CD4-positive, alpha-beta T cell (primary cell): ENCODE results near the gene STIM1. TPM values are rescaled to one million over a fixed set of nuclear protein-coding genes. Genes with fewer than 3 reads are reported as not detected.

Experiments
- ATAC-seq: fragments of 200-7000 bp; cut with Tn5 transposase; one replicate; pipeline ENCODE4 v1.10.0; 2022; ENCODE audit warnings: mild to moderate bottlenecking; ENCODE audit not compliant: poor library complexity
- CTCF ChIA-PET: fragments of 350-600 bp; sonication (Branson Sonifier 250); formaldehyde crosslinking; loops from one replicate; lab custom pipeline; 2021; ENCODE audit warnings: antibody characterized with exemption, inconsistent platforms; lab: Charles Lee
- POLR2A ChIA-PET: fragments of 350-600 bp; sonication (Branson Sonifier 250); formaldehyde crosslinking; loops from one replicate; lab custom pipeline; 2021; ENCODE audit warnings: antibody characterized with exemption, inconsistent platforms; lab: Charles Lee
- DNase-seq, 14 experiments: peaks; one replicate each; pipeline ENCODE4 v3.0.0-alpha.2; 2013 to 2020; ENCODE audit warnings: mixed read lengths in 2 of 14
- H3K27ac ChIP-seq, 2 donors: one replicate each; pipeline versions ENCODE4 v1.5.1 to v1.7.0; 2013; ENCODE audit warnings: low read length in 2 of 2, low read depth in 1 of 2, mild to moderate bottlenecking in 1 of 2
- H3K27me3 ChIP-seq, 2 experiments: 1 replicate in 1 of 2; 2 replicates in 1 of 2; pipeline versions ENCODE4 v1.6.1 to v1.7.0; 2013; ENCODE audit warnings: low read length in 2 of 2, control low read depth in 1 of 2, mild to moderate bottlenecking in 1 of 2, moderate library complexity in 1 of 2; ENCODE audit not compliant: insufficient read depth in 2 of 2, control insufficient read depth in 1 of 2
- H3K36me3 ChIP-seq: one replicate; pipeline ENCODE4 v1.6.1; 2013; ENCODE audit warnings: low read length, control low read depth; ENCODE audit not compliant: insufficient read depth
- H3K4me1 ChIP-seq: one replicate; pipeline ENCODE4 v1.6.1; 2013; ENCODE audit warnings: low read length, control low read depth; ENCODE audit not compliant: insufficient read depth
- H3K4me3 ChIP-seq: one replicate; pipeline ENCODE4 v1.5.1; 2013; ENCODE audit warnings: mild to moderate bottlenecking, low read length, moderate library complexity
- H3K9me3 ChIP-seq, 2 experiments: 1 replicate in 1 of 2; 2 replicates in 1 of 2; pipeline versions ENCODE4 v1.6.1 to v1.7.0; 2013; ENCODE audit warnings: low read length in 2 of 2, mild to moderate bottlenecking in 2 of 2, control low read depth in 1 of 2, moderate library complexity in 1 of 2; ENCODE audit not compliant: control insufficient read depth in 1 of 2, insufficient read depth in 1 of 2
- H3K27ac Mint-ChIP-seq: one replicate; pipeline ENCODE4 v1.8.0; 2020; ENCODE audit warnings: mixed read lengths
- H3K27me3 Mint-ChIP-seq: one replicate; pipeline ENCODE4 v1.8.0; 2021; ENCODE audit warnings: mixed read lengths
- H3K36me3 Mint-ChIP-seq: one replicate; pipeline ENCODE4 v1.8.0; 2021; ENCODE audit warnings: low read depth, mixed read lengths
- H3K4me1 Mint-ChIP-seq: one replicate; pipeline ENCODE4 v1.8.0; 2021; ENCODE audit warnings: low read depth, mixed read lengths
- H3K4me3 Mint-ChIP-seq: one replicate; pipeline ENCODE4 v1.8.0; 2020; ENCODE audit warnings: mild to moderate bottlenecking, mixed read lengths
- H3K9me3 Mint-ChIP-seq: one replicate; pipeline ENCODE4 v1.8.0; 2020; ENCODE audit warnings: mixed read lengths
- intact Hi-C, 2 experiments: fragments of 100-400 bp; cut with DNase I in 1 of 2; cut with micrococcal nuclease in 1 of 2; formaldehyde crosslinking; loops; one replicate each; pipeline versions ENCODE4 v1.15.1 to v1.9.0; 2023 to 2025; cut with DNase I, micrococcal nuclease
- total RNA-seq, 174 experiments: library from RNA in 2 of 174; stranded (reverse) in 2 of 174; gene quantifications; one replicate each; pipeline ENCODE4 v1.2.3 and lab custom pipeline; 2021 to 2026
- TF ChIP-seq, protein P1 (sequence below): fragments of 200-600 bp; IDR thresholded peaks from one replicate; pipeline ENCODE4 v1.8.0; 2022; ENCODE audit warnings: antibody characterized with exemption, mild to moderate bottlenecking

The STIM1 gene
- total RNA-seq, 2 experiments from 2014 or later = 89.0 to 94.9 TPM

DNA sequence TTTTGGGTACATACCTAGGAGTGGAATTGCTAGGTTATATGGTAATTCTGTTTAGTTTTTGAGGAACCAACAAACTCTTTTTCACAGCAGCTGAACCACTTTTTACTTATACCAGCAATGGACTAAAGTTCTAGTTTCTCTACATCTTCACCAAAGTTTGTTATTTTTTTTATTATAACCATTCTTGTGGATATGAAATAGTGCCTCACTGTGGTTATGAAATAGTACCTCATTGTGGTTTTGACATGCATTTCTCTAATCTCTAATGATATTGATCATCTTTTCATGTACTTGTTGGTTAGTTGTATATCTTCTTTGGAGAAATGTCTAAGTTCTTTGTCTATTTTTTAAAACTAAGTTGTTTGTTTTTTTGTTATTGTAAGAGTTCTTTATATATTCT is 27.2 kb downstream of the STIM1 start:
- Mint-ChIP-seq H3K4me1 (peaks cover 77% of the 10 kb centered on the region), H3K27me3 (no peaks in the 10 kb centered on the region), H3K4me3 (no peak overlapping the region), H3K36me3 (peaks cover 6% of the 10 kb centered on the region), H3K27ac (peak overlapping the region; percentile 41), H3K9me3 (no peaks in the 10 kb centered on the region)
- peak; percentile 58 for ATAC-seq
- ChIA-PET POLR2A (interaction anchor here (1.0 to 1.6 kb wide), 3 partner anchors 25 to 42 kb away, joined by 4 to 11 read pairs (median 4); partner anchors contain the start of gene RHOG), CTCF (interaction anchor here (1.1 to 2.0 kb wide), 6 partner anchors 25 to 191 kb away, joined by 3 to 8 read pairs (median 5); partner anchors contain the start of genes RHOG and STIM1)
- TF ChIP-seq, protein P1, sequence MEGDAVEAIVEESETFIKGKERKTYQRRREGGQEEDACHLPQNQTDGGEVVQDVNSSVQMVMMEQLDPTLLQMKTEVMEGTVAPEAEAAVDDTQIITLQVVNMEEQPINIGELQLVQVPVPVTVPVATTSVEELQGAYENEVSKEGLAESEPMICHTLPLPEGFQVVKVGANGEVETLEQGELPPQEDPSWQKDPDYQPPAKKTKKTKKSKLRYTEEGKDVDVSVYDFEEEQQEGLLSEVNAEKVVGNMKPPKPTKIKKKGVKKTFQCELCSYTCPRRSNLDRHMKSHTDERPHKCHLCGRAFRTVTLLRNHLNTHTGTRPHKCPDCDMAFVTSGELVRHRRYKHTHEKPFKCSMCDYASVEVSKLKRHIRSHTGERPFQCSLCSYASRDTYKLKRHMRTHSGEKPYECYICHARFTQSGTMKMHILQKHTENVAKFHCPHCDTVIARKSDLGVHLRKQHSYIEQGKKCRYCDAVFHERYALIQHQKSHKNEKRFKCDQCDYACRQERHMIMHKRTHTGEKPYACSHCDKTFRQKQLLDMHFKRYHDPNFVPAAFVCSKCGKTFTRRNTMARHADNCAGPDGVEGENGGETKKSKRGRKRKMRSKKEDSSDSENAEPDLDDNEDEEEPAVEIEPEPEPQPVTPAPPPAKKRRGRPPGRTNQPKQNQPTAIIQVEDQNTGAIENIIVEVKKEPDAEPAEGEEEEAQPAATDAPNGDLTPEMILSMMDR = peak; percentile 28
- intact Hi-C loops = loop anchor here (1.0 to 5.0 kb wide), 3 partner anchors 27 to 58 kb away; partner anchors contain the start of gene STIM1 (in 1 of the 2)
- Histone ChIP-seq H3K36me3 (no peaks in the 10 kb centered on the region), H3K9me3 (no peaks in the 10 kb centered on the region), H3K27ac (no peak overlapping the region), H3K27me3 (no peaks in the 10 kb centered on the region), H3K4me3 (no peak overlapping the region), H3K4me1 (peaks cover 43% of the 10 kb centered on the region)
- DNase-seq = peak in 3 of 14 experiments; percentile 40 to 48 (median 47)

DNA sequence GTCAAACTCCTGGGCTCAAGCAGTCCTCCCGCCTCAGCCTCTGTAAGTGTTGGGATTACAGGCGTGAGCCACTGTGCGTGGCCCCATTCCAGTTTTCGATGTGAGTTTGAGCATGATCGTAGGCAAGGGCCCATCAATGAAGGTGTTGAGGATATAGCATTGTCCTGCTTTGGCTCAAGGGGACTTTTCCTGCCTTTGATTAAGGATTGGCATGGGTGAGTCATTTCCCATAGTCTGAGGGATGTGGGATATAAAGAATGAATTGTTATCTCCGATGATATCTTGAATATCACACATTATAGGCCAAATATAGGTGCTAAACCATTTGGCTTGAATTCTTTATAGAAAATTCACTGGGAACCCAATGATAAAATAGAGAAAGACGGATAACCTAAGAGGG is 30.4 kb downstream of the STIM1 start:
- ATAC-seq (no peak), DNase-seq (no peak)
- Histone ChIP-seq H3K4me3 (no peak overlapping the region), H3K27ac (no peak overlapping the region), H3K9me3 (no peaks in the 10 kb centered on the region), H3K36me3 (no peaks in the 10 kb centered on the region), H3K27me3 (no peaks in the 10 kb centered on the region), H3K4me1 (peaks cover 34% of the 10 kb centered on the region)
- H3K27me3 Mint-ChIP-seq = no peaks in the 10 kb centered on the region
- intact Hi-C loops = no loop called here
- ChIA-PET CTCF (interaction anchor here (1.2 kb wide), 1 partner anchor 61 kb away, joined by 4 read pairs; no protein-coding TSS in a partner anchor), POLR2A (no interaction called here)
- peak overlapping the region; percentile 44 for H3K27ac Mint-ChIP-seq
- H3K4me1 Mint-ChIP-seq = peaks cover 73% of the 10 kb centered on the region
- H3K36me3 Mint-ChIP-seq = peaks cover 1% of the 10 kb centered on the region
- H3K9me3 Mint-ChIP-seq = no peaks in the 10 kb centered on the region
- no peak overlapping the region for H3K4me3 Mint-ChIP-seq
- TF ChIP-seq, protein P1 = no peak

DNA sequence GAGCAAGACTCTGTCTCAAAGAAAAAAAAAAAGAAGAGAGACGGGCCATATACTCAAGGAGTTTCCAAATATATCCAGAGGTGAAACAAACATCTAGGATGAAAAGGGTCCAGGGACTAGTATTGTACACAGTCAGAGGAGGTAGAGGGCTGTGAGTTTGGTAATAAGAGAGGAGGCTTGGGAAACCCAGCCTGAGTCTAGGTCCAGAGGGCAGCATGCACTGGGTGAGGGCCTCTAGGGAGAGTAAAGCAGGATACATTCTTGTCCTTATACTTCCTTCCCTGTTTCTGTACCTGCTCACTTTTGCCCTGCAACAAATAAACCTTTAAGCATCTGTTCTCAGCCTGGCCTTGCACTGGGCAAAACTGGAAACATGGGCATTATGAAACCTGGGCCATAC is 31.5 kb downstream of the STIM1 start:
- H3K4me1 ChIP-seq = peaks cover 33% of the 10 kb centered on the region
- H3K36me3 ChIP-seq = no peaks in the 10 kb centered on the region
- H3K9me3 ChIP-seq = no peaks in the 10 kb centered on the region
- ATAC-seq (no peak), DNase-seq (no peak)
- H3K4me3 ChIP-seq = no peak overlapping the region
- peaks cover 75% of the 10 kb centered on the region for H3K4me1 Mint-ChIP-seq
- no peaks in the 10 kb centered on the region for H3K27me3 Mint-ChIP-seq
- no peaks in the 10 kb centered on the region for H3K36me3 Mint-ChIP-seq
- ChIA-PET CTCF (no interaction called here), POLR2A (no interaction called here)
- intact Hi-C loops = no loop called here
- TF ChIP-seq, protein P1 = no peak
- peak overlapping the region; percentile 56 for H3K27ac Mint-ChIP-seq
- H3K27ac ChIP-seq = no peak overlapping the region
- no peak overlapping the region for H3K4me3 Mint-ChIP-seq
- no peaks in the 10 kb centered on the region for H3K27me3 ChIP-seq
- no peaks in the 10 kb centered on the region for H3K9me3 Mint-ChIP-seq
